H1 (cell line): ENCODE data around the gene LPCAT3. TPM values are rescaled to one million over a fixed set of nuclear protein-coding genes. Genes with fewer than 3 reads are reported as not detected.

Experiments
- CTCF ChIA-PET: fragments of 300-600 bp; sonication (Branson Sonifier 250); formaldehyde crosslinking; loops from one replicate; lab custom pipeline; 2021; ENCODE audit not compliant: partially characterized antibody; lab: Charles Lee
- POLR2A ChIA-PET: fragments of 300-600 bp; sonication (Branson Sonifier 250); formaldehyde crosslinking; loops from one replicate; lab custom pipeline; 2021; ENCODE audit warnings: inconsistent platforms; ENCODE audit not compliant: partially characterized antibody; lab: Charles Lee
- DNase-seq, 2 experiments: peaks; one replicate each; pipeline versions ENCODE4 v3.0.0 to v3.0.0-alpha.2; 2010 to 2022; ENCODE audit warnings: low spot score in 2 of 2, low read depth in 1 of 2, mixed read lengths in 1 of 2
- FAIRE-seq: peaks from 2 replicates; lab custom pipeline; 2011; peaks lifted over from hg19 to GRCh38; lab: Jason Lieb, UNC
- H2AFZ ChIP-seq: 2 replicates; pipeline ENCODE4 v1.8.1; 2012; ENCODE audit warnings: low read length, inconsistent platforms
- H2AK5ac ChIP-seq: 2 replicates; pipeline ENCODE4 v1.6.1; 2013; ENCODE audit warnings: low read depth, low read length
- H2BK120ac ChIP-seq: replicated peaks from 2 replicates; pipeline ENCODE3; 2013; ENCODE audit warnings: low read depth, low read length, inconsistent platforms
- H2BK12ac ChIP-seq: 2 replicates; pipeline ENCODE4 v1.6.1; 2013; ENCODE audit warnings: low read depth, low read length
- H2BK15ac ChIP-seq: 2 replicates; pipeline ENCODE4 v1.6.1; 2013; ENCODE audit warnings: low read length
- H2BK20ac ChIP-seq: 2 replicates; pipeline ENCODE4 v1.6.1; 2013; ENCODE audit warnings: low read length
- H2BK5ac ChIP-seq: 2 replicates; pipeline ENCODE4 v1.6.1; 2013; ENCODE audit warnings: low read depth, low read length
- H3K14ac ChIP-seq: 2 replicates; pipeline ENCODE4 v1.6.1; 2013; ENCODE audit warnings: inconsistent platforms; ENCODE audit not compliant: insufficient read length
- H3K18ac ChIP-seq: 2 replicates; pipeline ENCODE4 v1.6.1; 2013; ENCODE audit warnings: low read length; ENCODE audit errors: extremely low read depth
- H3K23ac ChIP-seq: 2 replicates; pipeline ENCODE4 v1.6.1; 2013; ENCODE audit warnings: inconsistent platforms; ENCODE audit not compliant: insufficient read length
- H3K23me2 ChIP-seq: 2 replicates; pipeline ENCODE4 v1.6.1; 2013; ENCODE audit warnings: low read depth, low read length
- H3K27ac ChIP-seq: 2 replicates; pipeline ENCODE4 v1.6.1; 2011; ENCODE audit warnings: low read depth, low read length, inconsistent platforms
- H3K27me3 ChIP-seq, 4 experiments: replicated peaks in 1 of 4; 1 replicate in 1 of 4; 2 replicates in 3 of 4; pipeline versions ENCODE4 v1.6.1 to v1.8.1; 2011 to 2013; ENCODE audit warnings: low read length in 3 of 4, mild to moderate bottlenecking in 3 of 4, inconsistent platforms in 2 of 4, mixed read lengths in 2 of 4, moderate library complexity in 1 of 4; ENCODE audit not compliant: control insufficient read depth in 3 of 4, insufficient read depth in 3 of 4; ENCODE audit errors: extremely low read depth in 1 of 4
- H3K36me3 ChIP-seq, 4 experiments: 2 replicates each; pipeline versions ENCODE4 v1.6.1 to v1.8.1; 2011 to 2013; ENCODE audit warnings: mild to moderate bottlenecking in 4 of 4, low read length in 3 of 4, moderate library complexity in 2 of 4, control low read depth in 1 of 4, inconsistent platforms in 1 of 4; ENCODE audit not compliant: insufficient read depth in 4 of 4, control insufficient read depth in 2 of 4
- H3K4ac ChIP-seq: replicated peaks from 2 replicates; pipeline ENCODE3; 2013; ENCODE audit warnings: low read length, low read depth, mixed read lengths, inconsistent platforms; ENCODE audit not compliant: insufficient read length
- H3K4me1 ChIP-seq, 4 experiments: replicated peaks in 1 of 4; 1 replicate in 1 of 4; 2 replicates in 3 of 4; pipeline versions ENCODE4 v1.6.1 to v1.8.1; 2011 to 2013; ENCODE audit warnings: low read length in 3 of 4, inconsistent platforms in 2 of 4, mixed read lengths in 1 of 4; ENCODE audit not compliant: insufficient read depth in 4 of 4, control insufficient read depth in 3 of 4
- H3K4me2 ChIP-seq, 2 experiments: 2 replicates each; pipeline versions ENCODE4 v1.6.1 to v1.8.1; 2011 to 2013; ENCODE audit warnings: low read depth in 2 of 2, low read length in 2 of 2, control low read depth in 1 of 2, inconsistent platforms in 1 of 2, mild to moderate bottlenecking in 1 of 2; ENCODE audit not compliant: insufficient read depth in 1 of 2
- H3K4me3 ChIP-seq, 4 experiments: fragments of 200-600, 300-600 bp in 1 of 4; sonication (generic), shearing (Covaris generic), sonication (Bioruptor Twin) in 1 of 4; 2 replicates each; pipeline versions ENCODE4 v1.5.1 to v1.8.1; 2011 to 2016; ENCODE audit warnings: low read length in 4 of 4, low read depth in 3 of 4, control low read depth in 2 of 4, inconsistent platforms in 2 of 4, mild to moderate bottlenecking in 2 of 4, mixed read lengths in 1 of 4, moderate library complexity in 1 of 4; ENCODE audit not compliant: insufficient read depth in 2 of 4; ENCODE audit errors: extremely low read depth in 1 of 4
- H3K56ac ChIP-seq: replicated peaks from 2 replicates; pipeline ENCODE3; 2013; ENCODE audit warnings: low read depth, mild to moderate bottlenecking, mixed read lengths, low read length, inconsistent platforms; ENCODE audit not compliant: insufficient read length
- H3K79me1 ChIP-seq: 2 replicates; pipeline ENCODE4 v1.6.1; 2013; ENCODE audit warnings: low read depth, low read length, control low read depth
- H3K79me2 ChIP-seq, 2 experiments: 2 replicates each; pipeline versions ENCODE4 v1.6.1 to v1.8.1; 2012 to 2013; ENCODE audit warnings: low read length in 2 of 2, mild to moderate bottlenecking in 2 of 2, inconsistent platforms in 1 of 2; ENCODE audit not compliant: insufficient read depth in 2 of 2, control insufficient read depth in 1 of 2
- H3K9ac ChIP-seq, 4 experiments: replicated peaks in 1 of 4; 1 replicate in 1 of 4; 2 replicates in 3 of 4; pipeline versions ENCODE4 v1.6.1 to v1.8.1; 2011 to 2013; ENCODE audit warnings: low read depth in 3 of 4, low read length in 3 of 4, control low read depth in 2 of 4, mild to moderate bottlenecking in 2 of 4, moderate library complexity in 2 of 4, inconsistent platforms in 1 of 4; ENCODE audit errors: extremely low read depth in 1 of 4
- H3K9me3 ChIP-seq, 2 experiments: 2 replicates each; pipeline versions ENCODE4 v1.6.1 to v1.8.1; 2012 to 2013; ENCODE audit warnings: mild to moderate bottlenecking in 2 of 2, moderate library complexity in 2 of 2, control low read depth in 1 of 2, inconsistent platforms in 1 of 2, low read depth in 1 of 2, low read length in 1 of 2, mixed read lengths in 1 of 2; ENCODE audit not compliant: insufficient read depth in 2 of 2
- H4K20me1 ChIP-seq, 2 experiments: replicated peaks in 1 of 2; 2 replicates each; pipeline versions ENCODE3 to v1.8.1; 2011 to 2013; ENCODE audit warnings: inconsistent platforms in 2 of 2, low read length in 2 of 2, mild to moderate bottlenecking in 1 of 2; ENCODE audit not compliant: insufficient read depth in 2 of 2, control insufficient read depth in 1 of 2
- H4K5ac ChIP-seq: 2 replicates; pipeline ENCODE4 v1.6.1; 2013; ENCODE audit warnings: low read length, low read depth, mixed read lengths, inconsistent platforms; ENCODE audit not compliant: insufficient read length
- H4K8ac ChIP-seq: 2 replicates; pipeline ENCODE4 v1.8.0; 2013; ENCODE audit warnings: mild to moderate bottlenecking, moderate library complexity, low read length, inconsistent platforms; ENCODE audit not compliant: insufficient read depth; ENCODE audit errors: extremely low read depth
- H4K91ac ChIP-seq: replicated peaks from 2 replicates; pipeline ENCODE3; 2013; ENCODE audit warnings: low read length, mixed read lengths, inconsistent platforms; ENCODE audit not compliant: insufficient read length
- ASH2L ChIP-seq: fragments of 200-600, 300-600 bp; sonication (generic); IDR thresholded peaks from one replicate; pipeline ENCODE4 v1.7.1; 2017; ENCODE audit warnings: low read length
- EGR1 ChIP-seq: IDR thresholded peaks from 2 replicates; pipeline ENCODE4 v1.6.1; 2011; ENCODE audit warnings: low read depth, low read length, borderline replicate concordance
- EZH2 ChIP-seq: fragments of 200-600 bp; sonication (generic); IDR thresholded peaks from 2 replicates; pipeline ENCODE4 v1.7.1; 2012; ENCODE audit warnings: low read depth, mild to moderate bottlenecking, moderate library complexity, low read length, inconsistent platforms; ENCODE audit not compliant: severe bottlenecking
- FOSL1 ChIP-seq: IDR thresholded peaks from 2 replicates; pipeline ENCODE4 v1.6.1; 2011; ENCODE audit warnings: mild to moderate bottlenecking, low read depth, low read length, moderate library complexity; ENCODE audit not compliant: insufficient read depth
- KDM1A ChIP-seq: fragments of 200-600, 300-600 bp; sonication (generic); IDR thresholded peaks from 2 replicates; pipeline ENCODE4 v1.7.1; 2016; ENCODE audit warnings: mild to moderate bottlenecking, low read length, borderline replicate concordance
- POU5F1 ChIP-seq: IDR thresholded peaks from 2 replicates; pipeline ENCODE4 v1.6.1; 2011; ENCODE audit warnings: low read depth, mild to moderate bottlenecking, low read length, moderate library complexity
- RBBP5 ChIP-seq: IDR thresholded peaks from 2 replicates; pipeline ENCODE4 v1.7.1; 2012; ENCODE audit warnings: low read depth, mild to moderate bottlenecking, inconsistent platforms, low read length, moderate library complexity, borderline replicate concordance
- RFX5 ChIP-seq: IDR thresholded peaks from 2 replicates; pipeline ENCODE4 v1.6.1; 2011; ENCODE audit warnings: low read depth, low read length, improper control_type of control experiment, borderline replicate concordance
- RXRA ChIP-seq: IDR thresholded peaks from 2 replicates; pipeline ENCODE4 v1.6.1; 2011; ENCODE audit warnings: low read depth, mild to moderate bottlenecking, low read length, moderate library complexity; ENCODE audit not compliant: insufficient read depth
- SIN3A ChIP-seq, 2 experiments: IDR thresholded peaks in 1 of 2; conservative IDR thresholded peaks in 1 of 2; 2 replicates each; pipeline ENCODE4 v1.6.1; 2011 to 2012; ENCODE audit warnings: low read length in 2 of 2, improper control_type of control experiment in 1 of 2, low read depth in 1 of 2, mild to moderate bottlenecking in 1 of 2
- TBP ChIP-seq: IDR thresholded peaks from 2 replicates; pipeline ENCODE4 v1.6.1; 2011; ENCODE audit warnings: low read depth, low read length, improper control_type of control experiment
- USF2 ChIP-seq: IDR thresholded peaks from 2 replicates; pipeline ENCODE4 v1.6.1; 2011; ENCODE audit warnings: low read length, improper control_type of control experiment
- YY1 ChIP-seq: IDR thresholded peaks from 2 replicates; pipeline ENCODE4 v1.6.1; 2011; ENCODE audit warnings: low read depth, mild to moderate bottlenecking, low read length
- WGBS, 2 experiments: shearing (Covaris generic) in 1 of 2; methylation state at CpG; one replicate each; pipeline versions ENCODE4 v1.1.6 to v1.1.7; 2013 to 2015; ENCODE audit warnings: low lambda C conversion rate in 2 of 2, mixed read lengths in 2 of 2, inconsistent platforms in 1 of 2, low coverage in 1 of 2, missing lambda C conversion rate in 1 of 2; ENCODE audit not compliant: insufficient replicate concordance in 2 of 2, insufficient coverage in 1 of 2, insufficient read length in 1 of 2; ENCODE audit errors: extremely low coverage in 1 of 2, missing lambda C conversion rate in 1 of 2; 5-methylcytosine and 5-hydroxymethylcytosine counted together
- polyA plus RNA-seq, 7 experiments: library from polyadenylated mRNA; depleted of rRNA in 3 of 7; stranded (reverse) in 5 of 7; unstranded in 2 of 7; fragments of >200 nt in 5 of 7; fragments of 200-250 nt in 2 of 7; gene quantifications; 1 replicate in 5 of 7; 2 replicates in 1 of 7; 4 replicates in 1 of 7; pipeline versions ENCODE4 v1.2.1 to v1.2.3, GENCODE V29; 2011 to 2013; ENCODE audit warnings: missing spikeins in 2 of 7, mixed read lengths in 2 of 7
- total RNA-seq: library from RNA; stranded (reverse); fragmentation: NEBNext Ultra II Directional; extraction: Animal tissue kit (Norgen Biotek cat#: 25700); gene quantifications from 2 replicates; pipeline ENCODE4 v1.2.1, GENCODE V29; 2021

LPCAT3 gene
- total and polyA plus RNA-seq, 2 of the 8 experiments (the other 6 are each of a cell fraction or from before 2014, with no cell fraction given), result 55.8 to 70.4 TPM

- Histone ChIP-seq H3K36me3 (no peaks in the 10 kb centered on the region), H3K4ac (no peak overlapping the region), H3K4me1 (peaks cover 0 to 4% (median 1%) of the 10 kb centered on the region in 4 experiments; a peak in 2 of 7 replicates), H2AK5ac (no peak overlapping the region), H2AFZ (no peak overlapping the region), H3K4me3 (no peak overlapping the region), H4K91ac (no peak overlapping the region), H3K18ac (no peak overlapping the region), H4K8ac (no peak overlapping the region), H3K79me2 (no peaks in the 10 kb centered on the region), H3K9ac (no peak overlapping the region), H3K27ac (no peak overlapping the region), H2BK12ac (no peak overlapping the region), H3K23ac (no peak overlapping the region), H3K14ac (no peak overlapping the region), H2BK120ac (no peak overlapping the region), H2BK5ac (no peak overlapping the region), H2BK15ac (no peak overlapping the region), H2BK20ac (no peak overlapping the region), H3K23me2 (no peaks in the 10 kb centered on the region), H3K79me1 (no peaks in the 10 kb centered on the region), H3K4me2 (no peak overlapping the region), H3K27me3 (no peaks in the 10 kb centered on the region), H4K5ac (no peak overlapping the region), H4K20me1 (peaks cover 0 to 2% of the 10 kb centered on the region in 2 experiments), H3K9me3 (no peaks in the 10 kb centered on the region; a peak in 1 of 4 replicates), H3K56ac (no peak overlapping the region)
- FAIRE-seq, result no peak
- WGBS, 2 experiments, result 84% methylated on average over 1 of the region's 1 CpG; no CpG with 5 or more reads in 1 of the 2 experiments
- POLR2A ChIA-PET, result interaction anchor here (0.6 to 1.7 kb wide), 2 partner anchors 19 to 91 kb away, joined by 3 to 5 read pairs; partner anchors contain the start of genes C12orf57 and RNU7-1
- CTCF ChIA-PET, result interaction anchor here (1.4 to 2.6 kb wide), 3 partner anchors 73 to 75 kb away, joined by 4 to 8 read pairs (median 5); no protein-coding TSS in a partner anchor
- DNase-seq, result no peak
- TF ChIP-seq YY1 (no peak), RFX5 (no peak), EGR1 (no peak), ASH2L (no peak), TBP (no peak), KDM1A (no peak), FOSL1 (no peak), SIN3A (conservative IDR thresholded peaks at IDR 0.05 in 1 of 2, IDR thresholded peaks at IDR 0.05 in 1 of 2; ENCODE audit: low read depth in 1 of 2, low read length in 2 of 2) (no peak), EZH2 (no peak), RXRA (no peak), RBBP5 (no peak), POU5F1 (no peak), USF2 (no peak)
Observed at GRCh38 chr12:7034464-7034863, 16.2 kb upstream of the LPCAT3 start.
